Endothelial cell of umbilical vein (primary cell): ENCODE data around the gene TFDP1. TPM values are rescaled to one million over a fixed set of nuclear protein-coding genes. Genes with fewer than 3 reads are reported as not detected.

ENCODE experiments used
- BruUV-seq: library from RNA; stranded (reverse); fragments of 400-500 nt; replicated peaks from 2 replicates; lab custom pipeline; 2021; lab: Mats Ljungman, UMichigan
- CTCF ChIA-PET: fragments of 300-600, 350-600 bp; sonication (Branson Sonifier 250); formaldehyde crosslinking; loops from one replicate; lab custom pipeline; 2021; ENCODE audit warnings: antibody characterized with exemption, inconsistent platforms; lab: Charles Lee
- POLR2A ChIA-PET: fragments of 300-600, 350-600 bp; sonication (Branson Sonifier 250); formaldehyde crosslinking; loops from one replicate; lab custom pipeline; 2021; ENCODE audit warnings: antibody characterized with exemption, inconsistent platforms; lab: Charles Lee
- DNase-seq: peaks from one replicate; pipeline ENCODE4 v3.0.0-alpha.2; 2011; ENCODE audit warnings: low read depth, low spot score
- FAIRE-seq: peaks from 2 replicates; lab custom pipeline; 2011; peaks lifted over from hg19 to GRCh38; lab: Jason Lieb, UNC
- H2AFZ ChIP-seq: 2 replicates; pipeline ENCODE4 v1.6.0; 2012; ENCODE audit warnings: low read depth, low read length, control low read depth, inconsistent platforms
- H3K27ac ChIP-seq: 2 replicates; pipeline ENCODE4 v1.5.1; 2011; ENCODE audit warnings: low read depth, mild to moderate bottlenecking, control low read depth, low read length, moderate library complexity; ENCODE audit not compliant: insufficient read depth
- H3K27me3 ChIP-seq, 2 experiments: 2 replicates each; pipeline versions ENCODE4 v1.6.0 to v1.6.1; 2011; ENCODE audit warnings: low read length in 2 of 2, mixed read lengths in 1 of 2; ENCODE audit not compliant: control insufficient read depth in 2 of 2, insufficient read depth in 2 of 2
- H3K36me3 ChIP-seq, 2 experiments: 2 replicates in 1 of 2; 3 replicates in 1 of 2; pipeline ENCODE4 v1.5.1; 2011; ENCODE audit warnings: low read length in 2 of 2, mild to moderate bottlenecking in 1 of 2, moderate library complexity in 1 of 2; ENCODE audit not compliant: control insufficient read depth in 2 of 2, insufficient read depth in 2 of 2; ENCODE audit errors: extremely low read depth in 1 of 2
- H3K4me1 ChIP-seq: 3 replicates; pipeline ENCODE4 v1.5.1; 2011; ENCODE audit warnings: mild to moderate bottlenecking, low read length; ENCODE audit not compliant: control insufficient read depth, insufficient read depth; ENCODE audit errors: extremely low read depth
- H3K4me2 ChIP-seq: 2 replicates; pipeline ENCODE4 v1.6.1; 2011; ENCODE audit warnings: low read length, control low read depth, mixed read lengths; ENCODE audit not compliant: insufficient read depth
- H3K4me3 ChIP-seq, 3 experiments: fragments of 200-600 bp in 1 of 3; sonication (generic), shearing (Covaris generic) in 1 of 3; replicated peaks in 1 of 3; 2 replicates each; pipeline ENCODE4 v1.5.1; 2011 to 2016; ENCODE audit warnings: control low read depth in 3 of 3, low read length in 3 of 3, mild to moderate bottlenecking in 2 of 3, inconsistent platforms in 1 of 3, low read depth in 1 of 3, moderate library complexity in 1 of 3; ENCODE audit not compliant: insufficient read depth in 1 of 3
- H3K79me2 ChIP-seq: 2 replicates; pipeline ENCODE4 v1.6.0; 2012; ENCODE audit warnings: low read length, inconsistent platforms; ENCODE audit not compliant: control insufficient read depth, insufficient read depth
- H3K9ac ChIP-seq: replicated peaks from 2 replicates; pipeline ENCODE3; 2011; ENCODE audit warnings: low read length, control low read depth; ENCODE audit not compliant: insufficient read depth; ENCODE audit errors: extremely low read depth
- H3K9me1 ChIP-seq: replicated peaks from 3 replicates; pipeline ENCODE4 v1.6.0; 2011; ENCODE audit warnings: mild to moderate bottlenecking, low read length; ENCODE audit not compliant: control insufficient read depth, insufficient read depth; ENCODE audit errors: extremely low read depth
- H3K9me3 ChIP-seq: replicated peaks from 2 replicates; pipeline ENCODE4 v1.5.1; 2012; ENCODE audit warnings: low read length, inconsistent platforms; ENCODE audit not compliant: control insufficient read depth, insufficient read depth
- H4K20me1 ChIP-seq: replicated peaks from 2 replicates; pipeline ENCODE3; 2011; ENCODE audit warnings: mild to moderate bottlenecking, low read length; ENCODE audit not compliant: control insufficient read depth, insufficient read depth; ENCODE audit errors: extremely low read depth
- EZH2 ChIP-seq: IDR thresholded peaks from 2 replicates; pipeline ENCODE4 v1.6.1; 2012; ENCODE audit warnings: borderline replicate concordance, low read depth, mild to moderate bottlenecking, moderate library complexity, low read length, inconsistent platforms; ENCODE audit not compliant: severe bottlenecking
- FOS ChIP-seq: IDR thresholded peaks from 2 replicates; pipeline ENCODE4 v1.6.1; 2011; ENCODE audit warnings: mild to moderate bottlenecking, low read length, moderate library complexity, borderline replicate concordance; ENCODE audit not compliant: insufficient read depth
- GATA2 ChIP-seq: IDR thresholded peaks from 2 replicates; pipeline ENCODE4 v1.7.0; 2011; ENCODE audit warnings: low read depth, mild to moderate bottlenecking, moderate library complexity, mixed read lengths, low read length; ENCODE audit not compliant: insufficient read length, insufficient read depth
- JUN ChIP-seq: IDR thresholded peaks from 2 replicates; pipeline ENCODE4 v1.6.1; 2011; ENCODE audit warnings: borderline replicate concordance, low read depth; ENCODE audit not compliant: insufficient read length, insufficient read depth
- MAX ChIP-seq: IDR thresholded peaks from 2 replicates; pipeline ENCODE4 v1.6.1; 2011; ENCODE audit not compliant: insufficient read depth, insufficient read length
- MYC ChIP-seq: IDR thresholded peaks from one replicate; pipeline ENCODE4 v1.6.1; 2011; ENCODE audit warnings: mild to moderate bottlenecking, low read depth, low read length
- POLR2AphosphoS5 ChIP-seq: IDR thresholded peaks from 2 replicates; pipeline ENCODE4 v1.6.1; 2012; ENCODE audit warnings: low read depth, mild to moderate bottlenecking, control low read depth, low read length, moderate library complexity; ENCODE audit not compliant: insufficient read depth
- dilution Hi-C: fragments of 300-500 bp; cut with MboI; formaldehyde crosslinking; loops from one replicate; pipeline ENCODE4 v1.15.0; 2019; ENCODE audit warnings: low sequenced_read_pairs; ENCODE audit not compliant: extremely low pct_ligation_motif_present
- intact Hi-C: fragments of 100-400 bp; cut with micrococcal nuclease; formaldehyde crosslinking; loops from one replicate; pipeline ENCODE4 v1.10.0; 2022
- polyA plus RNA-seq, 4 experiments: library from polyadenylated mRNA; depleted of rRNA in 3 of 4; stranded (reverse) in 3 of 4; unstranded in 1 of 4; fragments of >200 nt; gene quantifications; 2 replicates each; pipeline versions ENCODE4 v1.2.1 to v1.2.3, GENCODE V29; 2011 to 2012; ENCODE audit warnings: missing spikeins in 1 of 4
- total RNA-seq: library from RNA; stranded (reverse); gene quantifications from 2 replicates; pipeline ENCODE4 v1.2.3, GENCODE V29; 2021

Gene TFDP1
- total and polyA plus RNA-seq, 2 donors (not counting 3 experiments of a cell fraction or from before 2014, with no cell fraction given) = 64.3 to 137 TPM

DNA sequence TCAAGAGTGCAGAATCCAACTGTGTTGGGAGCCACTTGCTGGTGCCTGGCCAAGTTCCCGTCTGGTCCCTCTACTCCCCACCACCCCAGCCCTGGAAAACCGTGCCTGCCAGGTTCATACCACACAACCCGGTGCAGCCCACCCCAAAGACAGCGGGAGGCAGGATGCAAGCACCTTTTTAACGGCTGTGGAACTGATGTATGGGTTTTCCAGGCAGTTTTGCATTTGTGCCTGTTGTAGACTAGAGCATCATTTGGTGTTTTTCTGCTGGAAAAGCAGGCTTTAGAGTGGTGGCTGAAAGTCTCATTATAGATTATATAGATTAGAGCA is 13.5 kb downstream of the TFDP1 start:
- Histone ChIP-seq H4K20me1 (no peaks in the 10 kb centered on the region), H3K4me3 (no peak overlapping the region), H3K9me3 (no peaks in the 10 kb centered on the region), H3K27ac (no peak overlapping the region), H3K4me2 (no peak overlapping the region), H3K9me1 (no peaks in the 10 kb centered on the region), H3K9ac (no peak overlapping the region), H2AFZ (no peak overlapping the region), H3K4me1 (no peaks in the 10 kb centered on the region), H3K79me2 (peaks cover 95% of the 10 kb centered on the region), H3K27me3 (no peaks in the 10 kb centered on the region), H3K36me3 (peaks cover 3 to 31% of the 10 kb centered on the region in 2 experiments)
- no TSS peak for BruUV-seq
- DNase-seq (no peak), FAIRE-seq (no peak)
- dilution Hi-C loops (no loop called here), intact Hi-C loops (no loop called here)
- no peak for TF ChIP-seq JUN
- no peak for TF ChIP-seq POLR2AphosphoS5
- TF ChIP-seq FOS = no peak
- TF ChIP-seq MYC = no peak
- no peak for TF ChIP-seq MAX
- TF ChIP-seq EZH2 = no peak
- no peak for TF ChIP-seq GATA2
- CTCF ChIA-PET = no interaction called here
- POLR2A ChIA-PET = no interaction called here

- Histone ChIP-seq H3K4me2 (no peak overlapping the region), H3K27ac (no peak overlapping the region), H3K4me3 (no peak overlapping the region), H3K27me3 (no peaks in the 10 kb centered on the region), H4K20me1 (no peaks in the 10 kb centered on the region), H2AFZ (no peak overlapping the region), H3K9ac (no peak overlapping the region), H3K9me1 (no peaks in the 10 kb centered on the region), H3K79me2 (peaks cover 95% of the 10 kb centered on the region), H3K4me1 (no peaks in the 10 kb centered on the region), H3K9me3 (no peaks in the 10 kb centered on the region), H3K36me3 (peaks cover 3 to 31% of the 10 kb centered on the region in 2 experiments)
- dilution Hi-C loops (no loop called here), intact Hi-C loops (no loop called here)
- no peak for DNase-seq
- TF ChIP-seq GATA2 = no peak
- TF ChIP-seq POLR2AphosphoS5 = no peak
- CTCF ChIA-PET = no interaction called here
- BruUV-seq = no TSS peak
- no peak for FAIRE-seq
- POLR2A ChIA-PET = no interaction called here
Measured at GRCh38 chr13:113598481-113598880, 13.9 kb downstream of the TFDP1 start.
